Loucy (cell line): ENCODE data around the gene KCMF1.

Experiments used
- H2AFZ ChIP-seq: fragments of 200-600 bp; sonication (generic); 2 replicates; pipeline ENCODE4 v1.6.0; 2016; ENCODE audit warnings: antibody characterized with exemption, mild to moderate bottlenecking, low read length, moderate library complexity
- H3F3A ChIP-seq: fragments of 200-600 bp; 2 replicates; pipeline ENCODE4 v1.6.0; 2016; ENCODE audit warnings: antibody characterized with exemption, low read depth, mild to moderate bottlenecking
- H3K27me3 ChIP-seq: fragments of 200-600 bp; sonication (generic); 2 replicates; pipeline ENCODE4 v1.6.1; 2014; ENCODE audit warnings: low read length, mild to moderate bottlenecking; ENCODE audit not compliant: insufficient read depth, poor library complexity, severe bottlenecking
- H3K36me3 ChIP-seq: fragments of 200-600 bp; sonication (generic); 2 replicates; pipeline ENCODE4 v1.6.1; 2016; ENCODE audit warnings: low read length; ENCODE audit not compliant: insufficient read depth
- H3K4me1 ChIP-seq: fragments of 200-600 bp; sonication (generic); 2 replicates; pipeline ENCODE4 v1.5.1; 2014; ENCODE audit warnings: low read length, mild to moderate bottlenecking; ENCODE audit not compliant: insufficient read depth, poor library complexity, severe bottlenecking
- H3K4me2 ChIP-seq: fragments of 200-600 bp; sonication (generic); 2 replicates; pipeline ENCODE4 v1.6.0; 2014; ENCODE audit warnings: antibody characterized with exemption, low read length, low read depth, mild to moderate bottlenecking; ENCODE audit not compliant: poor library complexity, severe bottlenecking
- H3K4me3 ChIP-seq: fragments of 200-600 bp; sonication (generic); 2 replicates; pipeline ENCODE4 v1.5.1; 2014; ENCODE audit warnings: low read length, mild to moderate bottlenecking, mixed read lengths; ENCODE audit not compliant: poor library complexity, severe bottlenecking
- H3K79me2 ChIP-seq: fragments of 200-600 bp; sonication (generic); 2 replicates; pipeline ENCODE4 v1.6.1; 2014; ENCODE audit warnings: low read length; ENCODE audit not compliant: insufficient read depth
- H3K9ac ChIP-seq: fragments of 200-600 bp; sonication (generic); 2 replicates; pipeline ENCODE4 v1.6.0; 2014; ENCODE audit warnings: mild to moderate bottlenecking, low read depth, low read length, moderate library complexity; ENCODE audit not compliant: poor library complexity, severe bottlenecking
- H3K9me2 ChIP-seq: fragments of 200-600 bp; sonication (generic); replicated peaks from 2 replicates; pipeline ENCODE4 v1.6.1; 2016; ENCODE audit warnings: low read depth, low read length, mixed read lengths
- H3K9me3 ChIP-seq: fragments of 200-600 bp; sonication (generic); 2 replicates; pipeline ENCODE4 v1.6.1; 2014; ENCODE audit warnings: mild to moderate bottlenecking, antibody characterized with exemption, low read length, low read depth; ENCODE audit not compliant: insufficient read depth
- H4K20me1 ChIP-seq: fragments of 200-600 bp; sonication (generic); 2 replicates; pipeline ENCODE4 v1.6.0; 2014; ENCODE audit warnings: antibody characterized with exemption, low read length, mild to moderate bottlenecking; ENCODE audit not compliant: insufficient read depth, poor library complexity, severe bottlenecking
- EZH2phosphoT487 ChIP-seq: fragments of 200-600 bp; IDR thresholded peaks from 2 replicates; pipeline ENCODE4 v1.6.1; 2018; ENCODE audit warnings: antibody characterized with exemption, mild to moderate bottlenecking, moderate library complexity, borderline replicate concordance
- TF ChIP-seq, protein P1 (sequence below): fragments of 200-600 bp; sonication (generic); conservative IDR thresholded peaks from 2 replicates; pipeline ENCODE4 v1.5.1; 2014; ENCODE audit warnings: mild to moderate bottlenecking, antibody characterized with exemption, low read length

The KCMF1 gene

DNA sequence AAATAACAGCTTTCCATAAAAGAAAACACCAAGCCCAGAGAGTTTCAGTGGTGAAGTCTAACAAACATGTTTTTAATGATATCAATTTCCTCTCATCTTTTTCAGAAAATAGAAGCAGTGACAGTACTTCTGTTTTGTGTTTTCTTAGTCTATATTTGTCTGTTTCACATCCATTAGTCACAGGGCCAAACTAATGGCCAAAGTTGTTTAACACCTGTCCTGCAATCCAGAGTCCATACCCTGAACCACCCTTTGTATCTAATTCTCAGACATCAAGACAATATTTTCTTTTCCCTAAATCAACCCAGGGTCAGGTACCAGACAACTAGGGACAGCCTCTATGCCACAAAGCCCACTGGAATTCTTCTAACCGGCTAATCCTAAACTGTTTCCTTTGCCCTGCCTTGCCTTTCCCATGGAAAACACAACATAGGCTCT lies 39.6 kb upstream of the KCMF1 start:
- no peak overlapping the region for H3K9ac ChIP-seq
- no peaks in the 10 kb centered on the region for H3F3A ChIP-seq
- no peaks in the 10 kb centered on the region for H4K20me1 ChIP-seq
- no peaks in the 10 kb centered on the region for H3K9me3 ChIP-seq
- no peaks in the 10 kb centered on the region for H3K4me1 ChIP-seq
- no peak overlapping the region for H3K4me2 ChIP-seq
- H3K36me3 ChIP-seq: no peaks in the 10 kb centered on the region
- H3K27me3 ChIP-seq: no peaks in the 10 kb centered on the region
- H3K79me2 ChIP-seq: no peaks in the 10 kb centered on the region
- H2AFZ ChIP-seq: no peak overlapping the region
- H3K9me2 ChIP-seq: no peaks in the 10 kb centered on the region
- no peak for TF ChIP-seq EZH2phosphoT487
- TF ChIP-seq, protein P1, sequence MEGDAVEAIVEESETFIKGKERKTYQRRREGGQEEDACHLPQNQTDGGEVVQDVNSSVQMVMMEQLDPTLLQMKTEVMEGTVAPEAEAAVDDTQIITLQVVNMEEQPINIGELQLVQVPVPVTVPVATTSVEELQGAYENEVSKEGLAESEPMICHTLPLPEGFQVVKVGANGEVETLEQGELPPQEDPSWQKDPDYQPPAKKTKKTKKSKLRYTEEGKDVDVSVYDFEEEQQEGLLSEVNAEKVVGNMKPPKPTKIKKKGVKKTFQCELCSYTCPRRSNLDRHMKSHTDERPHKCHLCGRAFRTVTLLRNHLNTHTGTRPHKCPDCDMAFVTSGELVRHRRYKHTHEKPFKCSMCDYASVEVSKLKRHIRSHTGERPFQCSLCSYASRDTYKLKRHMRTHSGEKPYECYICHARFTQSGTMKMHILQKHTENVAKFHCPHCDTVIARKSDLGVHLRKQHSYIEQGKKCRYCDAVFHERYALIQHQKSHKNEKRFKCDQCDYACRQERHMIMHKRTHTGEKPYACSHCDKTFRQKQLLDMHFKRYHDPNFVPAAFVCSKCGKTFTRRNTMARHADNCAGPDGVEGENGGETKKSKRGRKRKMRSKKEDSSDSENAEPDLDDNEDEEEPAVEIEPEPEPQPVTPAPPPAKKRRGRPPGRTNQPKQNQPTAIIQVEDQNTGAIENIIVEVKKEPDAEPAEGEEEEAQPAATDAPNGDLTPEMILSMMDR: no peak
- H3K4me3 ChIP-seq: no peak overlapping the region

DNA sequence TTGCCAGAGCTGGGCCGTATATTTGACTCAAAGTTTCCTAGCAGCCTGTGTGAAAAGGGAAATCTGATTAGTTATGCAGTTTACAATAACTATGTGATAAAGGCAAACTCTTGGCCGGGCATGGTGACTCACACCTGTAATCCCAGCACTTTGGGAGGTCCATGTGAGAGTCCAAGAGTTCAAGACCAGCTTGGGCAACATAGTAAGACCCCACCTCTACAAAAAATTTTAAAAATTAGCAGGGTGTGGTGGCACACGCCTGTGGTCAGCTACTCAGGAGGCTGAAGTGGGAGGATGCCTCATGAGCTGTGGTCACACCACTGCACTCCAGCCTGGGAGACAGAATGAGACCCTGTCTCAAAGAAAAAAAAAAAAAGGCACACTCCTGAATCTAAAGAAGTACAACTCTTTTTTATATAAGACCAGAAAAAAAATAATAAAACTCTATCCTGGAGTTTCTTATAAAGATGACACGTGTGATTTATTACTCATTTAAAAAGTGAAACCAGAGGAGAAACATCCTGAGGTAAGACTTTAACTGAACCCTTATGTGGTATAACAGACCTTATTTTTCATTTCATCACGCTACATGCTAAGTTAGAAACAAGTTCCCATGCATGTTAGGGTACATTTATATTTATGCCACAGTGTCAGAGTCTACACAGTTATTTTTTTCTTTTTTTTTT lies 32.6 kb upstream of the KCMF1 start:
- Histone ChIP-seq H3K4me3 (no peak overlapping the region), H4K20me1 (no peaks in the 10 kb centered on the region), H3K79me2 (no peaks in the 10 kb centered on the region), H3F3A (no peaks in the 10 kb centered on the region), H3K36me3 (no peaks in the 10 kb centered on the region), H3K27me3 (no peaks in the 10 kb centered on the region), H3K4me2 (no peak overlapping the region), H3K9me2 (no peaks in the 10 kb centered on the region), H3K4me1 (peaks cover 12% of the 10 kb centered on the region), H3K9me3 (no peaks in the 10 kb centered on the region), H3K9ac (no peak overlapping the region), H2AFZ (no peak overlapping the region; the same call in 1 of the 2 replicates)
- TF ChIP-seq, protein P1: no peak
- TF ChIP-seq EZH2phosphoT487: no peak

DNA sequence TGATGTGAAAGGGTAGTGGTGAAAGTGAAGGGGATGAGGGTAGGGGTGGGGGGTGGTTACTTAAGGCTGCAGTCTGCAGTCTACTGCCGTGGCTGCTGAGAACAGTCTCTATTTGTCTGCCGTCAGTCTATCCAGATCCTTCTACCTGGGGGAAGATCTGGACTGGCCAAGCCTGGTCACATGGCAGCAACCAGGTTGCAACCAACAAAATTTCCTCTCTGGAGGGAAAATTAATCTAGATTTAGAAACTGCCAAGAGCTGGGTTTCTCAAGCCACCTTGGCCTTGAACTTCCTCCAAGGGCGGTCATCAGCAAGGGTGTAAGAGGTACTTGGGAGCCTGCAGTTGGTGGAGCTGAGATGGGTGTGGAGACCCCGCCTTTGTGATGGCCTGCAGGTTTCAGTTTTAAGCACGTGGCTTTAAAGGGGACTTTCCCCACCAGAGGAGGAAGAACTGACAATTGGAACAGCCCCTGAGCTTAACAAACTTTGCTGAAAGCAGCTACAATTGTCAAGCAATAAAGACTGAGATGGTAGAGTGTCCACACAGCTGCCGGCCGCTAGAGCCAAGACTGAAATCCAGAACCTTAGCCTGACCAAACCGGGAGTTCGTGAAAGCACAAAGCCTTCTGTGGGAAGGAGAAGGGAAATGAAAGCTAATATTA lies 31.4 kb upstream of the KCMF1 start:
- Histone ChIP-seq H3K9me2 (no peaks in the 10 kb centered on the region), H3F3A (no peaks in the 10 kb centered on the region), H3K9ac (no peak overlapping the region), H3K9me3 (no peaks in the 10 kb centered on the region), H3K4me1 (peaks cover 12% of the 10 kb centered on the region), H2AFZ (peak overlapping the region; percentile 89), H3K27me3 (no peaks in the 10 kb centered on the region), H3K4me2 (peak overlapping the region; percentile 33), H3K4me3 (no peak overlapping the region), H4K20me1 (no peaks in the 10 kb centered on the region), H3K36me3 (no peaks in the 10 kb centered on the region), H3K79me2 (no peaks in the 10 kb centered on the region)
- no peak for TF ChIP-seq EZH2phosphoT487
- TF ChIP-seq, protein P1: no peak
